ENCODE results near the gene PFDN1. TPM values are rescaled to one million over a fixed set of nuclear protein-coding genes. Genes with fewer than 3 reads are reported as not detected.

PFDN1 gene
- total and polyA plus RNA-seq, 9 of the 15 experiments (the other 6 are each of a cell fraction or from before 2014, with no cell fraction given): 45.5 to 215 (median 78.0) TPM

GRCh38 chr5:140220698-140221064, 82.2 kb downstream of the PFDN1 start:
- H3K4me1 ChIP-seq (replicated peaks in 1 of 2; ENCODE audit: control insufficient read depth in 2 of 2, insufficient read depth in 2 of 2, low read length in 2 of 2): peaks cover 34 to 87% of the 10 kb centered on the region in 2 experiments
- FAIRE-seq: no peak

More at GRCh38 chr5:140220698-140221064, 82.2 kb downstream of the PFDN1 start:
- Histone ChIP-seq H3K4me3 (no peak overlapping the region), H3K27me3 (ENCODE audit: control insufficient read depth in 2 of 2, insufficient read depth in 2 of 2, low read length in 2 of 2) (no peaks in the 10 kb centered on the region), H2AFZ (ENCODE audit: low read depth, low read length) (no peak overlapping the region), H3K9me1 (ENCODE audit: control insufficient read depth, insufficient read depth, low read length) (peaks cover 4% of the 10 kb centered on the region), H4K20me1 (replicated peaks; ENCODE audit: control insufficient read depth, insufficient read depth, low read length) (no peaks in the 10 kb centered on the region), H3K27ac (ENCODE audit: extremely low read depth, low read depth, low read length) (peak overlapping the region; percentile 76; the same call in 2 of the 3 replicates), H3K79me2 (ENCODE audit: control insufficient read depth, insufficient read depth, low read length) (peaks cover 85% of the 10 kb centered on the region), H3K9me3 (replicated peaks; ENCODE audit: control insufficient read depth, insufficient read depth, low read depth, low read length) (no peaks in the 10 kb centered on the region), H3K36me3 (ENCODE audit: control insufficient read depth, insufficient read depth, low read length) (peaks cover 19% of the 10 kb centered on the region), H3K9ac (ENCODE audit: insufficient read depth in 1 of 2, low read depth in 2 of 2, low read length in 2 of 2) (peak overlapping the region; percentile 39 to 56; a peak in 2 of 4 replicates), H3K4me2 (ENCODE audit: insufficient read depth, low read length) (no peak overlapping the region)
- ChIA-PET CTCF (ENCODE audit: low intra/inter-chr PET ratio) (no interaction called here), POLR2A (interaction anchor here (1.7 to 2.1 kb wide), 3 partner anchors 10 to 43 kb away, joined by 6 to 8 read pairs (median 7); no protein-coding TSS in a partner anchor)
- in situ Hi-C loops (cut with MboI): no loop called here
- DNase-seq (ENCODE audit: extremely low read depth in 1 of 4, low spot score in 3 of 4) (no peak), ATAC-seq (no peak)
- WGBS (ENCODE audit: insufficient coverage, low coverage, missing lambda C conversion rate): 40% methylated on average over 1 of the region's 1 CpG
- no TSS peak for BruUV-seq (replicated peaks)
- intact Hi-C loops (cut with micrococcal nuclease): no loop called here
- no peak for TF ChIP-seq NFIX (CRISPR knock-in tag; IDR thresholded peaks at IDR 0.05; ENCODE audit: low read depth)
- 0 out of 2 replicates have a peak, but pooled peaks have one; percentile 41 for TF ChIP-seq E2F1 (CRISPR knock-in tag; IDR thresholded peaks at IDR 0.05)
- peak; percentile 29; the same call in 1 of the 2 replicates for TF ChIP-seq NFIC (IDR thresholded peaks at IDR 0.05)

Data from K562 (cell line).